ENCODE results near the gene SLC5A5.
"Not testable (repeated sequence)": the region's sequence is repeated elsewhere in the genome, so short reads cannot be mapped to it uniquely, and the experiment has no call there.

SLC5A5 gene

DNA sequence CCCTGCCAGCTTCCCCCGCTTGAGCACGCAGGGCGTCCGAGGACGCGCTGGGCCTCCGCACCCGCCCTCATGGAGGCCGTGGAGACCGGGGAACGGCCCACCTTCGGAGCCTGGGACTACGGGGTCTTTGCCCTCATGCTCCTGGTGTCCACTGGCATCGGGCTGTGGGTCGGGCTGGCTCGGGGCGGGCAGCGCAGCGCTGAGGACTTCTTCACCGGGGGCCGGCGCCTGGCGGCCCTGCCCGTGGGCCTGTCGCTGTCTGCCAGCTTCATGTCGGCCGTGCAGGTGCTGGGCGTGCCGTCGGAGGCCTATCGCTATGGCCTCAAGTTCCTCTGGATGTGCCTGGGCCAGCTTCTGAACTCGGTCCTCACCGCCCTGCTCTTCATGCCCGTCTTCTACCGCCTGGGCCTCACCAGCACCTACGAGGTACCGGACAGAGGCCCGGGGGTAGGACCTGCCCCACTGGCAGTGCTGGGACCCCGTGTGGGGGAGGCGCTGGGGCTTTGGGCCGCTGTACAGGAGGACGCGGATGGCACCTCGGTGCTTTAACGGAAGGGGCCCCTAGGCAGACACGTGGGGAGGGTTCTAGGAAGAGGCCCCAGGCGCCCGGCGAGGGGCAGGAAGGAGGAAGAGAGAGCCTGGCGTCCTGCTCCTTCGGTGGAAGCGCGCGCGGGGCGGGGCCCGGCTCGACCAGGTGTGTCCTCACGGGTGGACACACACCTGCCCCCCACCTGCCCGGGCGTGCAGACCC, 681 bp downstream of the SLC5A5 start:
- DNase-seq, result no peak

DNA sequence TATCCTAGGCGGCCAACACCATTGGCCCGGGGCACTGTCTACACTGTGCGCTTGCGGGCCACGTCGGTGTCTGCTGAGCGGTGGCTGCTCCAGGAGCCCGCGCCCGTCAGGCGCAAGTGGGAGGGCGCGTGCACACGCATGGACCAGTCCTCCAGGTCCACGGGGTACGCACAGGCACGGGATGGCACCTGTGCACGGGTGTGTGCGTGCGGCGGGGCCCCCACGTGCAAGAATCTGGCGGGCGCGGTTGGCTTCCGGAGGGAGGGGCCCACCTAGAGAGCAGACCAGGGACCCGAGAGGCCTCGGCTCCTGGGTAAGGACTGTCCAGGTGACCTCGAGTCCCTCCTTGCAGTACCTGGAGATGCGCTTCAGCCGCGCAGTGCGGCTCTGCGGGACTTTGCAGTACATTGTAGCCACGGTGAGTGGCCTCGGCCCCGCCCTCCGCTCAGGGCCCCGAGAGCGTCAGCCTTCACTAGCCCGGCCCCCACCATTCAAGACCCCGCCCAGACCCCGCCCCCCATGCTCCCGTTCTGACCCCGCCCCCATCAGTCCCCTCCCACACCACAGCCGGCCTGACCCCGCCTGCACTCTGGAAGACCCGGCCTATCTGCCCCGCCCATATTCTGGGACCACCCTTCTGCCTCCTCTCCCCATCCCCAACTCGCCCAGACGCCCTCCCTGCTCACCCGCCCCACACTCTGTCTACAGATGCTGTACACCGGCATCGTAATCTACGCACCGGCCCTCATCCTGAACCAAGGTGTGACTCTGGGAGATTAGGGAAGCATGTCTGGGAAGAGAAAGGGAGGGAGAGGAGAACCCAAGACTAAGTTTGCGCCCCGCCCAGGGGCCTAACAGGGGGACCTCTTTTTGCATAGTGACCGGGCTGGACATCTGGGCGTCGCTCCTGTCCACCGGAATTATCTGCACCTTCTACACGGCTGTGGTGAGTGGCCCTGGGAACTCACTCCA, 2.3 kb downstream of the SLC5A5 start:
- DNase-seq, result peak in 1 of 2 experiments; percentile 25

GRCh38 chr19:17874758-17875135, 3.0 kb downstream of the SLC5A5 start:
- DNase-seq, result no peak

GRCh38 chr19:17877696-17878095, 6.0 kb downstream of the SLC5A5 start:
- no peak for DNase-seq

DNA sequence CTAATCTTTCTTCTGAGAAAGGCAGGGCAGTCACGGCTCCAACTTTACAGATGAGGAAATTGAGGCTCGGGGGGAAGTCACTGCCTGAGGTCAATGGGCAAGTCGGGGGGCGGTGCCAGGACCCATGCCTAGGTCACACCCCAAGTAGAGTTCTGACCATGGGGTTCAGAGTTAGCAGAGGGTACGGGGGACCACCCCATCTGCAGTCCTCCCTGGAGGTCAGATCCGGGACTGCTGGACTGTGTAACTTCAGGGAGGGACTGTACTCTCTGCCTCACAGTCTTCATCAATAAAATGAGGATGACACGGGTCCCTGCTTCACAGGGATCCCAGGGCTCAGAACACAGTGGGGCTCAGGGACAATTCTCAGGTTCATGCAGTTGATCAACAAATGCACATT, 7.7 kb downstream of the SLC5A5 start:
- DNase-seq, result no peak

GRCh38 chr19:17881701-17882100, 10.0 kb downstream of the SLC5A5 start:
- no peak for DNase-seq

DNA sequence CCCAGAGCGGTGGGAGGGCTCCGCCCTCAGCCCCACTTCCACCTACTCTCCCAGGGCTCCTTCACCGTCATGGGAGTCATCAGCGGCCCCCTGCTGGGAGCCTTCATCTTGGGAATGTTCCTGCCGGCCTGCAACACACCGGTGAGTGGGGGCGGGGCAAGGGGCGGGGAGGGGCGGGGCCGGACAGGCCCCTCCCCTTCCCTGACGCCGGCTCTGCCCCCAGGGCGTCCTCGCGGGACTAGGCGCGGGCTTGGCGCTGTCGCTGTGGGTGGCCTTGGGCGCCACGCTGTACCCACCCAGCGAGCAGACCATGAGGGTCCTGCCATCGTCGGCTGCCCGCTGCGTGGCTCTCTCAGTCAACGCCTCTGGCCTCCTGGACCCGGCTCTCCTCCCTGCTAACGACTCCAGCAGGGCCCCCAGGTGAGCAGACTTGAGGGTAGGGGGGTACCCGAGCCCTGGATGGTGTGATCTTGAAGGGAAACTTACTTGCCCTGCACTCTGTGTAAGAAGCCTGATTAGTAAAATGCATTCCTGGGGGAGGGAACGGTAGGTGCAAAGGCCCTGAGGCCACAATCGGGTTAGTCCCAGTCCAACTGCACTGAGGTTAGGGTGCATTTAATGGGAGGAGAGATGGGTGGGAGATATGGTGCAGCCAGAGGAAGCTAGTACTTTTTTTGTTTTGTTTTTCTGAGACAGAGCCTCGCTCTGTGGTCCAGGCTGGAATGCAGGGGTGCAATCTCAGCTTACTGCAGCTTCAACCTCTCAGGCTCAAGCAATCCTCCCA, 12.1 kb downstream of the SLC5A5 start:
- no peak for DNase-seq

- no peak for DNase-seq
Measured at GRCh38 chr19:17886515-17886914, 14.8 kb downstream of the SLC5A5 start.

DNA sequence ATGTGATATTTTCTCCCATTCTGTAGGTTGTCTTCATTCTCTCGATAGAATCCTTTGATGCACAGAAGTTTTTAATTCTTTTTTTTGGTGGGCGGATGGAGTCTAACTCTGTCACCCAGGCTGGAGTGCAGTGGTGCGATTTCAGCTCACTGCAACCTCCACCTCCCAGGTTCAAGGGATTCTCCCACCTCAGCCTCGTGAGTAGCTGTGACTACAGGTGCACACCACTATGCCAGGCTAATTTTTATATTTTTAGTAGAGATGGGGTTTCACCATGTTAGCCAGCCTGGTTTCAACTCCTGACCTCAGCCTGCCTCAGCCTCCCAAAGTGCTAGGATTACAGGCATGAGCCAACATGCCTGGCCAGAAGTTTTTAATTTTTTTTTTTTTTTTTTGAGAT, 15.5 kb downstream of the SLC5A5 start:
- not testable (repeated sequence) for DNase-seq

DNA sequence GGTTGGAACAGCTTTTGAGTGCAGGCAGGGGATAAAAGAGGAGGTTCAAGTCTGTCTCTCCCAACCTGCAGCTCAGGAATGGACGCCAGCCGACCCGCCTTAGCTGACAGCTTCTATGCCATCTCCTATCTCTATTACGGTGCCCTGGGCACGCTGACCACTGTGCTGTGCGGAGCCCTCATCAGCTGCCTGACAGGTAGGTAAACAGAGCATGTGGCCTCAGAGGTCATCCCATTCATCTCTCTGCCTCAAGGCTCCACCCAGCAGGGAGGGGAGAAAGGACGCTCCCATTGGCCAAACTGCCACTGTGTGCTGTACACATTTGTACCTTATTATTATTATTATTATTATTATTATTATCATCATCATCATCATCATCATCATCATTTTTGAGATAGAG, 16.5 kb downstream of the SLC5A5 start:
- DNase-seq, result no peak

- no peak for DNase-seq
Measured at GRCh38 chr19:17889609-17890214, 18.0 kb downstream of the SLC5A5 start.

- DNase-seq, result no peak
Measured at GRCh38 chr19:17893766-17894165, 22.0 kb downstream of the SLC5A5 start.

DNA sequence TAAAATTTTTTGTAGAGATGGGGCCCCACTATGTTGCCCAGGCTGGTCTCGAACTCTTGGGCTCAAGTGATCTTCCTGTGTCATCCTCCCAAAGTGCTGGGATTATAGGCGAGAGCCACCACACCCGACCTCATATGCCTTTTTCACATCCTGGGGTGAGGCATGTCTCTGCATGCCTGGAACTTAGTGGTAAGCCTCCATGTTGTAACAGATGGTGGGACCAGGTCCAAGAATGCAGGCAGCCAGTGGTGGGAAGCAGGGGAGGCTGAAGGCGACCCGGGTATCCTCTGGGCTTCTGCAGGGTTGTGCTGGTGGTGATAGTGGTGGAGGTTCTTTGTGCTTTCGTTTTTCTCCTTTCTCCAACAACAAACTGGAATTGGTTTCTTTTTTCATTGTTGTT, 31.0 kb downstream of the SLC5A5 start:
- DNase-seq, result no peak

DNA sequence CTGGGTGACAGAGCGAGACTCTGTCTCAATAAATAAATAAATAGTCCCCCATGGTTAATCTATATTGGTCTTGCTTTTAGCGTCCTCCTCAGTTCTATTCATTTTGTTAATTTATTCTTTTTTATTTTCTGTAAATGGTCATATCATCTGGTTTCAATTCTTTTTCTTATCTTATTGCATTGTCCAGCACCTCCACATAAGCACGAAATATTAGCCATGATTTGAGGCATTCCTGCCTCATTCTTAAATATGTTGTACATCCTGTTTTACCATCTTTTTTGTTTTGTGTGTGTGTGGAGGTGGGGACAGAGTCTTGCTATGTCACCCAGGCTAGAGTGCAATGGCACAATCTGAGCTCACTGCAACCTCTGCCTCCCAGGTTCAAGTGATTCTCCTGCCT, 36.5 kb downstream of the SLC5A5 start:
- DNase-seq, result no peak

GRCh38 chr19:17909003-17909732, 37.4 kb downstream of the SLC5A5 start:
- DNase-seq, result no peak

- no peak for DNase-seq
Measured at GRCh38 chr19:17910791-17911360, 39.1 kb downstream of the SLC5A5 start.

- no peak for DNase-seq
Measured at GRCh38 chr19:17915940-17916593, 44.3 kb downstream of the SLC5A5 start.

DNA sequence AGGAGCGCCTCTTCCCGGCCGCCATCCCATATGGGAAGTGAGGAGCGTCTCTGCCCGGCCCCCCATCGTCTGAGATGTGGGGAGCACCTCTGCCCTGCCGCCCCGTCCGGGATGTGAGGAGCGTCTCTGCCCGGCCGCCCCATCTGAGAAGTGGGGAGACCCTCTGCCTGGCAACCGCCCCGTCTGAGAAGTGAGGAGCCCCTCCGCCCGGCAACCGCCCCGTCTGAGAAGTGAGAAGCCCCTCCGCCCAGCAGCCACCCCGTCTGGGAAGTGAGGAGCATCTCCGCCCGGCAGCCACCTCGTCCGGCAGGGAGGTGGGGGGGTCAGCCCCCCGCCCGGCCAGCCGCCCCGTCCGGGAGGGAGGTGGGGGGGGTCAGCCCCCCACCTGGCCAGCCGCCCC, 46.4 kb downstream of the SLC5A5 start:
- DNase-seq, result not testable (repeated sequence)

DNA sequence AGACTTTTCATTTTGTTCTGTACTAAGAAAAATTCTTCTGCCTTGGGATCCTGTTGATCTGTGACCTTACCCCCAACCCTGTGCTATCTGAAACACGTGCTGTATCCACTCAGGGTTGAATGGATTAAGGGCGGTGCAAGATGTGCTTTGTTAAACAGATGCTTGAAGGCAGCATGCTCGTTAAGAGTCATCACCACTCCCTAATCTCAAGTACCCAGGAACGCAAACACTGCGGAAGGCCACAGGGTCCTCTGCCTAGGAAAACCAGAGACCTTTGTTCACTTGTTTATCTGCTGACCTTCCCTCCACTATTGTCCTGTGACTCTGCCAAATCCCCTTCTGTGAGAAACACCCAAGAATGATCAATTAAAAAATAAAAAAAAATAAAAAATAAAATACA, 47.4 kb downstream of the SLC5A5 start:
- not testable (repeated sequence) for DNase-seq

DNA sequence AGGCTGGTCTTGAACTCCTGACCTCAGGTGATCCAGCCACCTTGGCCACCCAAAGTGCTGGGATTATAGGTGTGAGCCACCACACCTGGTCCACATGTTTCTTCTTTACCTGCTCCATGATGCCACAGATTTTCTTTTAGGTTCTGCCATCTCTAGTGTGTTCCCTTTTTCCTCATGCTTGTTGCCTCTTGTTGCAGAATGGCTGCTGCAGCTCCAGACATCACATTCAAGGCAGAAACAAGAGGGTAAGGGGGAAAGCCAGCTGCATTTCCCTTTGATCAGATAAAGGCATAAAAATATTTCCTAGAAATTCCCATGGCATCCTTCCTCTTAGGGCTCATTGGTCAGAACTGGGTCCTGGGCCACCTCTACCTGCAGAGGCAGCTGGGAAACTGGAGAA, 48.8 kb downstream of the SLC5A5 start:
- DNase-seq, result no peak

GRCh38 chr19:17922138-17922537, 50.4 kb downstream of the SLC5A5 start:
- no peak for DNase-seq

All from NCI-H187 (cell line).